ENCODE results near the gene CARF. TPM values are rescaled to one million over a fixed set of nuclear protein-coding genes. Genes with fewer than 3 reads are reported as not detected.

Gene CARF
- total and polyA plus RNA-seq, 2 of the 13 experiments (the other 11 are each of a cell fraction or from before 2014, with no cell fraction given) = 3.0 to 5.4 TPM

- no peaks in the 10 kb centered on the region for H3K9me3 ChIP-seq (ENCODE audit: low read length)
- ATAC-seq = no peak
- H3K9ac ChIP-seq (ENCODE audit: insufficient read depth, low read depth, low read length) = no peak overlapping the region
- WGBS (ENCODE audit: low lambda C conversion rate) = 95% methylated on average over 4 of the region's 4 CpGs
- H3K4me2 ChIP-seq (ENCODE audit: low read depth, low read length) = no peak overlapping the region
- H3K27me3 ChIP-seq (ENCODE audit: control insufficient read depth in 1 of 2, insufficient read depth in 2 of 2, low read length in 2 of 2) = no peaks in the 10 kb centered on the region
- POLR2A ChIA-PET = no interaction called here
- no peak overlapping the region for H2AFZ ChIP-seq (ENCODE audit: low read length)
- no peak overlapping the region for H3K27ac ChIP-seq (ENCODE audit: extremely low read length, insufficient read depth, low read length)
- H4K20me1 ChIP-seq (ENCODE audit: insufficient read depth, low read length) = no peaks in the 10 kb centered on the region
- BruUV-seq (replicated peaks) = no TSS peak
- intact Hi-C loops (cut with micrococcal nuclease; ENCODE audit: unreplicated experiment) (no loop called here), in situ Hi-C loops (cut with HindIII; ENCODE audit: extremely low pct_ligation_motif_present, low pct_unique_long_range_greater_than_20kb) (no loop called here)
- CTCF ChIA-PET (ENCODE audit: low intra/inter-chr PET ratio, low total read pairs) = no interaction called here
- no peak for FAIRE-seq
- DNase-seq (ENCODE audit: low spot score) = no peak
- H3K4me1 ChIP-seq (ENCODE audit: insufficient read depth, low read length) = peaks cover 24% of the 10 kb centered on the region
- no peak overlapping the region for H3K4me3 ChIP-seq (replicated peaks in 1 of 3; ENCODE audit: insufficient read depth in 1 of 3, low read depth in 2 of 3, low read length in 3 of 3)
- no peaks in the 10 kb centered on the region; a peak in 2 of 5 replicates for H3K36me3 ChIP-seq (replicated peaks in 1 of 2; ENCODE audit: control insufficient read depth in 1 of 2, insufficient read depth in 2 of 2, low read length in 2 of 2)
- no peak for TF ChIP-seq HMG20B (CRISPR knock-in tag; conservative IDR thresholded peaks at IDR 0.05)
- TF ChIP-seq NCOA2 (CRISPR knock-in tag; IDR thresholded peaks at IDR 0.05) = no peak
- no peak for TF ChIP-seq JDP2 (CRISPR knock-in tag; IDR thresholded peaks at IDR 0.05; ENCODE audit: borderline replicate concordance)
- no peak for TF ChIP-seq ZNF567 (CRISPR knock-in tag; IDR thresholded peaks at IDR 0.05; ENCODE audit: borderline replicate concordance)
- no peak for TF ChIP-seq ZKSCAN8 (CRISPR knock-in tag; IDR thresholded peaks at IDR 0.05; ENCODE audit: borderline replicate concordance)
- TF ChIP-seq FOXJ3 (CRISPR knock-in tag; IDR thresholded peaks at IDR 0.05; ENCODE audit: borderline replicate concordance) = no peak
- TF ChIP-seq MAX (IDR thresholded peaks at IDR 0.05) = no peak
- TF ChIP-seq DMTF1 (CRISPR knock-in tag; IDR thresholded peaks at IDR 0.05) = no peak
- no peak for TF ChIP-seq ZNF234 (CRISPR knock-in tag; conservative IDR thresholded peaks at IDR 0.05)
- peaks cover 29% of the 10 kb centered on the region for H3K79me2 ChIP-seq (ENCODE audit: insufficient read depth, low read length)
Observed at GRCh38 chr2:203021991-203022390, 109.9 kb downstream of the CARF start.

All from HepG2 (cell line).